H1 (cell line): Measurements from ENCODE around the gene ADAM23. TPM values are rescaled to one million over a fixed set of nuclear protein-coding genes. Genes with fewer than 3 reads are reported as not detected.

Experiments used
- CTCF ChIA-PET: fragments of 300-600 bp; sonication (Branson Sonifier 250); formaldehyde crosslinking; loops from one replicate; lab custom pipeline; 2021; ENCODE audit not compliant: partially characterized antibody; lab: Charles Lee
- POLR2A ChIA-PET: fragments of 300-600 bp; sonication (Branson Sonifier 250); formaldehyde crosslinking; loops from one replicate; lab custom pipeline; 2021; ENCODE audit warnings: inconsistent platforms; ENCODE audit not compliant: partially characterized antibody; lab: Charles Lee
- DNase-seq, 2 experiments: peaks; one replicate each; pipeline versions ENCODE4 v3.0.0 to v3.0.0-alpha.2; 2010 to 2022; ENCODE audit warnings: low spot score in 2 of 2, low read depth in 1 of 2, mixed read lengths in 1 of 2
- FAIRE-seq: peaks from 2 replicates; lab custom pipeline; 2011; peaks lifted over from hg19 to GRCh38; lab: Jason Lieb, UNC
- H2AFZ ChIP-seq: 2 replicates; pipeline ENCODE4 v1.8.1; 2012; ENCODE audit warnings: low read length, inconsistent platforms
- H2AK5ac ChIP-seq: 2 replicates; pipeline ENCODE4 v1.6.1; 2013; ENCODE audit warnings: low read depth, low read length
- H2BK120ac ChIP-seq: replicated peaks from 2 replicates; pipeline ENCODE3; 2013; ENCODE audit warnings: low read depth, low read length, inconsistent platforms
- H2BK12ac ChIP-seq: 2 replicates; pipeline ENCODE4 v1.6.1; 2013; ENCODE audit warnings: low read depth, low read length
- H2BK15ac ChIP-seq: 2 replicates; pipeline ENCODE4 v1.6.1; 2013; ENCODE audit warnings: low read length
- H2BK20ac ChIP-seq: 2 replicates; pipeline ENCODE4 v1.6.1; 2013; ENCODE audit warnings: low read length
- H2BK5ac ChIP-seq: 2 replicates; pipeline ENCODE4 v1.6.1; 2013; ENCODE audit warnings: low read depth, low read length
- H3K14ac ChIP-seq: 2 replicates; pipeline ENCODE4 v1.6.1; 2013; ENCODE audit warnings: inconsistent platforms; ENCODE audit not compliant: insufficient read length
- H3K18ac ChIP-seq: 2 replicates; pipeline ENCODE4 v1.6.1; 2013; ENCODE audit warnings: low read length; ENCODE audit errors: extremely low read depth
- H3K23ac ChIP-seq: 2 replicates; pipeline ENCODE4 v1.6.1; 2013; ENCODE audit warnings: inconsistent platforms; ENCODE audit not compliant: insufficient read length
- H3K23me2 ChIP-seq: 2 replicates; pipeline ENCODE4 v1.6.1; 2013; ENCODE audit warnings: low read depth, low read length
- H3K27ac ChIP-seq: 2 replicates; pipeline ENCODE4 v1.6.1; 2011; ENCODE audit warnings: low read depth, low read length, inconsistent platforms
- H3K27me3 ChIP-seq, 4 experiments: replicated peaks in 1 of 4; 1 replicate in 1 of 4; 2 replicates in 3 of 4; pipeline versions ENCODE4 v1.6.1 to v1.8.1; 2011 to 2013; ENCODE audit warnings: low read length in 3 of 4, mild to moderate bottlenecking in 3 of 4, inconsistent platforms in 2 of 4, mixed read lengths in 2 of 4, moderate library complexity in 1 of 4; ENCODE audit not compliant: control insufficient read depth in 3 of 4, insufficient read depth in 3 of 4; ENCODE audit errors: extremely low read depth in 1 of 4
- H3K36me3 ChIP-seq, 4 experiments: 2 replicates each; pipeline versions ENCODE4 v1.6.1 to v1.8.1; 2011 to 2013; ENCODE audit warnings: mild to moderate bottlenecking in 4 of 4, low read length in 3 of 4, moderate library complexity in 2 of 4, control low read depth in 1 of 4, inconsistent platforms in 1 of 4; ENCODE audit not compliant: insufficient read depth in 4 of 4, control insufficient read depth in 2 of 4
- H3K4ac ChIP-seq: replicated peaks from 2 replicates; pipeline ENCODE3; 2013; ENCODE audit warnings: low read length, low read depth, mixed read lengths, inconsistent platforms; ENCODE audit not compliant: insufficient read length
- H3K4me1 ChIP-seq, 4 experiments: replicated peaks in 1 of 4; 1 replicate in 1 of 4; 2 replicates in 3 of 4; pipeline versions ENCODE4 v1.6.1 to v1.8.1; 2011 to 2013; ENCODE audit warnings: low read length in 3 of 4, inconsistent platforms in 2 of 4, mixed read lengths in 1 of 4; ENCODE audit not compliant: insufficient read depth in 4 of 4, control insufficient read depth in 3 of 4
- H3K4me2 ChIP-seq, 2 experiments: 2 replicates each; pipeline versions ENCODE4 v1.6.1 to v1.8.1; 2011 to 2013; ENCODE audit warnings: low read depth in 2 of 2, low read length in 2 of 2, control low read depth in 1 of 2, inconsistent platforms in 1 of 2, mild to moderate bottlenecking in 1 of 2; ENCODE audit not compliant: insufficient read depth in 1 of 2
- H3K4me3 ChIP-seq, 4 experiments: fragments of 200-600, 300-600 bp in 1 of 4; sonication (generic), shearing (Covaris generic), sonication (Bioruptor Twin) in 1 of 4; 2 replicates each; pipeline versions ENCODE4 v1.5.1 to v1.8.1; 2011 to 2016; ENCODE audit warnings: low read length in 4 of 4, low read depth in 3 of 4, control low read depth in 2 of 4, inconsistent platforms in 2 of 4, mild to moderate bottlenecking in 2 of 4, mixed read lengths in 1 of 4, moderate library complexity in 1 of 4; ENCODE audit not compliant: insufficient read depth in 2 of 4; ENCODE audit errors: extremely low read depth in 1 of 4
- H3K56ac ChIP-seq: replicated peaks from 2 replicates; pipeline ENCODE3; 2013; ENCODE audit warnings: low read depth, mild to moderate bottlenecking, mixed read lengths, low read length, inconsistent platforms; ENCODE audit not compliant: insufficient read length
- H3K79me1 ChIP-seq: 2 replicates; pipeline ENCODE4 v1.6.1; 2013; ENCODE audit warnings: low read depth, low read length, control low read depth
- H3K79me2 ChIP-seq, 2 experiments: 2 replicates each; pipeline versions ENCODE4 v1.6.1 to v1.8.1; 2012 to 2013; ENCODE audit warnings: low read length in 2 of 2, mild to moderate bottlenecking in 2 of 2, inconsistent platforms in 1 of 2; ENCODE audit not compliant: insufficient read depth in 2 of 2, control insufficient read depth in 1 of 2
- H3K9ac ChIP-seq, 4 experiments: replicated peaks in 1 of 4; 1 replicate in 1 of 4; 2 replicates in 3 of 4; pipeline versions ENCODE4 v1.6.1 to v1.8.1; 2011 to 2013; ENCODE audit warnings: low read depth in 3 of 4, low read length in 3 of 4, control low read depth in 2 of 4, mild to moderate bottlenecking in 2 of 4, moderate library complexity in 2 of 4, inconsistent platforms in 1 of 4; ENCODE audit errors: extremely low read depth in 1 of 4
- H3K9me3 ChIP-seq, 2 experiments: 2 replicates each; pipeline versions ENCODE4 v1.6.1 to v1.8.1; 2012 to 2013; ENCODE audit warnings: mild to moderate bottlenecking in 2 of 2, moderate library complexity in 2 of 2, control low read depth in 1 of 2, inconsistent platforms in 1 of 2, low read depth in 1 of 2, low read length in 1 of 2, mixed read lengths in 1 of 2; ENCODE audit not compliant: insufficient read depth in 2 of 2
- H4K20me1 ChIP-seq, 2 experiments: replicated peaks in 1 of 2; 2 replicates each; pipeline versions ENCODE3 to v1.8.1; 2011 to 2013; ENCODE audit warnings: inconsistent platforms in 2 of 2, low read length in 2 of 2, mild to moderate bottlenecking in 1 of 2; ENCODE audit not compliant: insufficient read depth in 2 of 2, control insufficient read depth in 1 of 2
- H4K5ac ChIP-seq: 2 replicates; pipeline ENCODE4 v1.6.1; 2013; ENCODE audit warnings: low read length, low read depth, mixed read lengths, inconsistent platforms; ENCODE audit not compliant: insufficient read length
- H4K8ac ChIP-seq: 2 replicates; pipeline ENCODE4 v1.8.0; 2013; ENCODE audit warnings: mild to moderate bottlenecking, moderate library complexity, low read length, inconsistent platforms; ENCODE audit not compliant: insufficient read depth; ENCODE audit errors: extremely low read depth
- H4K91ac ChIP-seq: replicated peaks from 2 replicates; pipeline ENCODE3; 2013; ENCODE audit warnings: low read length, mixed read lengths, inconsistent platforms; ENCODE audit not compliant: insufficient read length
- WGBS, 2 experiments: shearing (Covaris generic) in 1 of 2; methylation state at CpG; one replicate each; pipeline versions ENCODE4 v1.1.6 to v1.1.7; 2013 to 2015; ENCODE audit warnings: low lambda C conversion rate in 2 of 2, mixed read lengths in 2 of 2, inconsistent platforms in 1 of 2, low coverage in 1 of 2, missing lambda C conversion rate in 1 of 2; ENCODE audit not compliant: insufficient replicate concordance in 2 of 2, insufficient coverage in 1 of 2, insufficient read length in 1 of 2; ENCODE audit errors: extremely low coverage in 1 of 2, missing lambda C conversion rate in 1 of 2; 5-methylcytosine and 5-hydroxymethylcytosine counted together
- polyA plus RNA-seq, 7 experiments: library from polyadenylated mRNA; depleted of rRNA in 3 of 7; stranded (reverse) in 5 of 7; unstranded in 2 of 7; fragments of >200 nt in 5 of 7; fragments of 200-250 nt in 2 of 7; gene quantifications; 1 replicate in 5 of 7; 2 replicates in 1 of 7; 4 replicates in 1 of 7; pipeline versions ENCODE4 v1.2.1 to v1.2.3, GENCODE V29; 2011 to 2013; ENCODE audit warnings: missing spikeins in 2 of 7, mixed read lengths in 2 of 7
- total RNA-seq: library from RNA; stranded (reverse); fragmentation: NEBNext Ultra II Directional; extraction: Animal tissue kit (Norgen Biotek cat#: 25700); gene quantifications from 2 replicates; pipeline ENCODE4 v1.2.1, GENCODE V29; 2021
- TF ChIP-seq, protein P1 (sequence below): IDR thresholded peaks from 2 replicates; pipeline ENCODE4 v1.6.1; 2012; ENCODE audit warnings: inconsistent platforms

The ADAM23 gene
- total and polyA plus RNA-seq, 2 of the 8 experiments (the other 6 are each of a cell fraction or from before 2014, with no cell fraction given): 9.9 to 20.8 TPM

DNA sequence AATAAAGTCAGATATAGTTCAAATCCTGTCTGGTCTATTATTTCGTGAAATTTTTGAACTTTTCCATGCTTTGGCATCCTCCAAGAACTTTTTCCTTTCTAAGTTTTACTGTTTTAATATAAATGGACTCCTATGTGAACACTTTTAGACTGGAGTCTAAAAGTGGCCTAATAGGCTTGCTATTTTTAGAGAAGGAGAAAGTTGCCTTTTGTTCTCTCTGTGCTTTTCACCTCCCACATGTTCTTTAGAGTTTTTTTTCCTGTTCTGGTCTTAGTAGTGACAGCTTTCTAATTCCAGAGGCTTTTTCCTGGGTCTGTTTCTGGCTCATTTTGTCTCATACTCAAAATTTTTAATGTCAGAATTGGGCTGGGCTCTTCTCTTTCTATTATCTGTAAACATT is 72.2 kb downstream of the ADAM23 start:
- CTCF ChIA-PET: interaction anchor here (1.8 kb wide), 1 partner anchor 124 kb away, joined by 5 read pairs; no protein-coding TSS in a partner anchor
- Histone ChIP-seq H4K91ac (no peak overlapping the region), H3K4me3 (no peak overlapping the region), H2AFZ (no peak overlapping the region), H3K79me2 (no peaks in the 10 kb centered on the region), H3K4me1 (peaks cover 0 to 3% (median 2%) of the 10 kb centered on the region in 4 experiments; a peak in 3 of 7 replicates), H3K9me3 (no peaks in the 10 kb centered on the region), H2BK15ac (no peak overlapping the region), H4K8ac (no peak overlapping the region), H3K9ac (no peak overlapping the region), H3K23ac (no peak overlapping the region), H3K23me2 (no peaks in the 10 kb centered on the region), H4K20me1 (no peaks in the 10 kb centered on the region), H2AK5ac (no peak overlapping the region), H3K79me1 (no peaks in the 10 kb centered on the region), H3K27me3 (no peaks in the 10 kb centered on the region), H2BK5ac (no peak overlapping the region), H3K18ac (no peak overlapping the region), H2BK12ac (no peak overlapping the region), H4K5ac (no peak overlapping the region), H3K56ac (no peak overlapping the region), H2BK20ac (no peak overlapping the region), H3K27ac (no peak overlapping the region), H3K14ac (no peak overlapping the region), H2BK120ac (no peak overlapping the region), H3K36me3 (no peaks in the 10 kb centered on the region), H3K4me2 (no peak overlapping the region), H3K4ac (no peak overlapping the region)
- DNase-seq (no peak), FAIRE-seq (no peak)
- POLR2A ChIA-PET: no interaction called here
- TF ChIP-seq, protein P1, sequence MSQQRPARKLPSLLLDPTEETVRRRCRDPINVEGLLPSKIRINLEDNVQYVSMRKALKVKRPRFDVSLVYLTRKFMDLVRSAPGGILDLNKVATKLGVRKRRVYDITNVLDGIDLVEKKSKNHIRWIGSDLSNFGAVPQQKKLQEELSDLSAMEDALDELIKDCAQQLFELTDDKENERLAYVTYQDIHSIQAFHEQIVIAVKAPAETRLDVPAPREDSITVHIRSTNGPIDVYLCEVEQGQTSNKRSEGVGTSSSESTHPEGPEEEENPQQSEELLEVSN: no peak
- WGBS, 2 experiments: 88% methylated on average over 1 of the region's 1 CpG; no CpG with 5 or more reads in 1 of the 2 experiments
